Measurements from ENCODE around the gene WDFY2. TPM values are rescaled to one million over a fixed set of nuclear protein-coding genes. Genes with fewer than 3 reads are reported as not detected.

The WDFY2 gene
- total RNA-seq, 1 experiment from 2014 or later: 9.9 TPM

DNA sequence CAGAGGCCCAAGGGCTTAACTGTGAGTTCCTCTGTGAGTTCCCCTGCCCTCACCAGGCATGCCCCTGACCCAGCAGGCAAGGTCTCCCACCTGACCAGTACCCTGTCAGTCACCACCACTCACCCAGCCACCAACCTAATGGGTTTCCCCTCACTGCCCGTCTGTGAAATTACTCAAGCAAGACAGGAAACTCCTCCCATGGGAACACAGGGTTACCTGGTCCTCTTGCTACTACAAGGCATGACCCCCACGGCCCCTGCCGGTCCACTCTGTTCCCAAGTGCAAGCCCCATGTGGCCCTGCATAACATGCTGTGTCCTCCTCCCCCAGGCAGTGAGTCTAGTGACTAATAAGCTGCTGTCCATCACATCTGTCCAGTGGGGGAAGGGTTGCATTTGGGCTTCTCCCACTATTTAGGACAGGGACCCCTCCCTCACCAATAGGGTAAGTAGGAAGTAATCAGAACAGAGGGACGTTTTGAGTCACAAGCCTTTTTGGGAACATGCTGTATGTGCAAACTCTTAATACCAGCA lies 227.7 kb downstream of the WDFY2 start:
- peak; percentile 44 for DNase-seq (ENCODE audit: low read depth)

DNA sequence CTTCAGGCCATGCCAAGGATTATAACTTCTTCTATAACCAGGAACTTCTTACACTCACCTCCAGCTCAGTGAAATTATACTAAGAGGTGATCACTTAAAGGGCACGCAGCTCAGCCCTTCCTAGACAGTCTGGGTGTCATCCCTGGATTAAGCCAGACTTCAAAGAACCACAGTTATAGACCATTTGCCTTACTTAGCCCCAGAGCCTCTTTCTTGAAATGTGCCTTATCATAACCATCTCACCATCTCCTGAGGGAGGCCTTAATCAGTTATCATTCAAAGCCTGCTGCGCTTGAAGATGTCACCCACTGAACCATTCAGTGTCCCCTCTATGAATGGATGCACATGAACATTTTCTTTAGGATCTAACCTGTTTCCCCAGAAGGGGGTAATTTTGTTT lies 229.8 kb downstream of the WDFY2 start:
- DNase-seq (ENCODE audit: low read depth): no peak

DNA sequence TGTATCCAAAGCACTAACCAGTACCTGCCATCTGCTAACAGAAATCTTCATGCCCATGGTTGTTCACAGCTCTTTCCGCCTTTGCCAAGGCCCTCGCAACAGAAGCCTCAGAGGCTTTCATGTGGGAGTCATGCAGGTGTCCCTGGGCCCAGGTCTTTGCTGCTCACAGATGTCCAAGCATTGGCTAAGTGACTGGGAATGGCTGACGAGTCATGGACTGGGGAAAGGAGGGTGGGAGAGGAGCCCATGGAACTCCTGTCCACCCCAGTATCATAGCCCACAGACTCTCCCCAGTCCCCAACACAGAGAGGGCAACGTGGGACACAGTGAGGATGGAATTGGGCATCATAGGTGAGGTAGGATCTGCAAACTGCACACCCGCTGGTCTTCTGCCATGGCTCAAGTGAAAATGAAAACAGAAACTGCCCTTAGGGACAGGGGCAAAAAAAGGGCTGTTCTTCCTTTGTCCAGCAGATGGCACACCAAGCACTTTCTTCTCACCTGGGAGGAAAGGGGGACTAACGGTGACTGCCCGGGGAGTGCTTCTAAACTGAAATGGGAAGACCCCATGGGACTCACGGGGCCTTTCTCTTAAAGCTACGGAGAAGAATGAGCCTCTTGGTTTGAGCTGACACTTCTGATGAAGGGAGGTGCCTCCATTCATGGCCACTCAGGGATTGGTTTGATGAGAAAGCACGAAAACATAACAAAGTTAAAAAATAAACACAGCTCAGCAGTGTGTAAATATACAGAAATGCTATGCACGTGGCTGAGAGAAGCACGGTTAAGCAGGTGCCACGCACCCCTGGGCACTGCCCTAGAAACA lies 230.8 kb downstream of the WDFY2 start:
- DNase-seq (ENCODE audit: low read depth): peak; percentile 68

DNA sequence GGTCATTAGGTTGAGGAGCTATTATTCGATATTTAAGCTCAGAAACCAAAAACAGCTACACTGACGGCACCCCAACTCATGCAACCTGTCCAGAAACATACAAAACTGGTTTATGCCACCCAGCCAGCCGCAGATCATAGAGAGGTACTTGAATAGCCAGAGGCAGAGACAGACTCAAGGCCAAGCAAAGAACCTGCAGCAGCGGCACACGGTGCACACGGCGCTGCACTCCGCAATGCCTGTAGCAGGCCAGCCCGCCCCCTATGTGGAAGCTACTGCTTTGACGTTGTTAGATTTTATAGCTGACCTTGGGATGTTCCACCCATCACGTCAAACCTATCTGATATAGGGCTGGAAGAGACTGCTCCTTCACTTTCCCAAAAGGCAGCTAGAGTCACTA lies 231.6 kb downstream of the WDFY2 start:
- DNase-seq (ENCODE audit: low read depth): no peak

DNA sequence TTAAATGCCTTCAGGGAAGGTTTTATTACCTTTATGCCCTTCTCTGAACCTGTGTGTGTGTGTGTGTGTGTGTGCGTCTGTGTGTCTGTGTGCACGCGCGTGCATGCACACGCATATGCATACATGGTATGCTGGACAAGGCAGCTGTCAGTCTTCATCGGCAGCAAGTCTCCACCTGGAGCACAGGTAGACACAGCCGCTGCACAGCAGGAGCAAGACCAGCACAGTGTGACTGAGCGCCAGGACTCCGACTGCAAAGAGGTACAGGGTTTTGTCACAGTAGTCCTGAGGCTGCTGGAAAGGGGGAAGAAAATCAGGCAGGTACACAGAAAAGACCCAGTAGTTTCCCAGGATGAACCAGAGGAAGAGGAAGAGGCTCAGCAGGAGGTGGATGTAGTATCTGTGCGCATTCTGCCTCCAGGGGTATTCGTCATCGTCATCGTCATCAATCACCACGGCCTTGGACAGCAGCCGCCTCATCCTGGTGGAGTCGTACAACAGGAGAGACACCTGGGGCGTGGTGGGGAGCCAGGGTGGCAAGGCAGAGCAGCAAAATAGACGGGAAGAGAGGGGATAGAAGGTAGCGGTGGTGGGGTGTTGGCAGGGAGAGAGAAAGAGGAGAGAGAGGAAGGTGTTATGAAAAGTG lies 232.5 kb downstream of the WDFY2 start:
- DNase-seq (ENCODE audit: low read depth): peak; percentile 63

Small RNAs within 50 kb of the gene (small RNA-seq; reads per million reads assigned to genes)
- gene MIR4703 (not detected), gene RN7SL413P (not detected), gene RNU6-65P (not detected), gene RNY1P6 (not detected)

Other genes with a start within 250 kb of the WDFY2 start
- gene SERPINE3, start 244.8 kb upstream of the WDFY2 start, total RNA-seq (2014; rRNA removed; shearing (Covaris generic)): 0.03 TPM in 1 of 2 replicates, not detected in the other
- gene INTS6, start 131.4 kb upstream of the WDFY2 start, total RNA-seq (2014; rRNA removed; shearing (Covaris generic)): 32.5 and 33.2 TPM in 2 replicates
- gene DHRS12, start 219.7 kb downstream of the WDFY2 start, total RNA-seq (2014; rRNA removed; shearing (Covaris generic)): 0.94 and 5.9 TPM in 2 replicates

Data from HT1080 (cell line).